Trophoblast cell (in vitro differentiated cells and primary cell): ENCODE data around the gene ISL2.

Experiments
- DNase-seq, 2 donors: peaks; one replicate each; pipeline ENCODE4 v3.0.0-alpha.2; 2016
- H2AFZ ChIP-seq: 2 replicates; pipeline ENCODE4 v1.6.1; 2013; ENCODE audit warnings: low read length, moderate library complexity, mild to moderate bottlenecking; ENCODE audit not compliant: insufficient read depth, poor library complexity
- H2AK5ac ChIP-seq: 2 replicates; pipeline ENCODE4 v1.6.1; 2013; ENCODE audit warnings: mild to moderate bottlenecking, low read length
- H2BK120ac ChIP-seq: 2 replicates; pipeline ENCODE4 v1.6.1; 2013; ENCODE audit warnings: low read length, mild to moderate bottlenecking, moderate library complexity; ENCODE audit not compliant: insufficient read depth, poor library complexity
- H2BK12ac ChIP-seq: 2 replicates; pipeline ENCODE4 v1.6.1; 2013; ENCODE audit warnings: mild to moderate bottlenecking, low read length, moderate library complexity
- H2BK5ac ChIP-seq: 2 replicates; pipeline ENCODE4 v1.6.1; 2013; ENCODE audit warnings: low read length, low read depth, moderate library complexity, mild to moderate bottlenecking; ENCODE audit not compliant: poor library complexity
- H3K14ac ChIP-seq: 2 replicates; pipeline ENCODE4 v1.6.1; 2013; ENCODE audit warnings: mild to moderate bottlenecking, low read length
- H3K18ac ChIP-seq: 2 replicates; pipeline ENCODE4 v1.6.1; 2013; ENCODE audit warnings: mild to moderate bottlenecking, low read length
- H3K23ac ChIP-seq: 2 replicates; pipeline ENCODE4 v1.6.1; 2013; ENCODE audit warnings: low read length
- H3K27ac ChIP-seq: 2 replicates; pipeline ENCODE4 v1.5.1; 2013; ENCODE audit warnings: low read depth, mild to moderate bottlenecking, inconsistent platforms, low read length, moderate library complexity
- H3K27me3 ChIP-seq: 2 replicates; pipeline ENCODE4 v1.6.1; 2013; ENCODE audit warnings: inconsistent platforms, mild to moderate bottlenecking, low read length, moderate library complexity; ENCODE audit not compliant: insufficient read depth
- H3K36me3 ChIP-seq, 2 experiments: 1 replicate in 1 of 2; 2 replicates in 1 of 2; pipeline ENCODE4 v1.6.1; 2013; ENCODE audit warnings: low read length in 2 of 2, mild to moderate bottlenecking in 2 of 2, moderate library complexity in 1 of 2; ENCODE audit not compliant: insufficient read depth in 2 of 2, control insufficient read depth in 1 of 2
- H3K4ac ChIP-seq: 2 replicates; pipeline ENCODE4 v1.6.1; 2013; ENCODE audit warnings: low read depth, mild to moderate bottlenecking, low read length, moderate library complexity
- H3K4me1 ChIP-seq, 2 experiments: 1 replicate in 1 of 2; 2 replicates in 1 of 2; pipeline ENCODE4 v1.6.1; 2013; ENCODE audit warnings: low read length in 2 of 2, mild to moderate bottlenecking in 2 of 2, moderate library complexity in 1 of 2; ENCODE audit not compliant: insufficient read depth in 2 of 2, control insufficient read depth in 1 of 2
- H3K4me2 ChIP-seq: 2 replicates; pipeline ENCODE4 v1.6.1; 2013; ENCODE audit warnings: inconsistent platforms, mild to moderate bottlenecking, low read length, moderate library complexity
- H3K4me3 ChIP-seq: 2 replicates; pipeline ENCODE4 v1.5.1; 2013; ENCODE audit warnings: mild to moderate bottlenecking, low read depth, low read length, inconsistent platforms
- H3K79me1 ChIP-seq: one replicate; pipeline ENCODE4 v1.6.1; 2013; ENCODE audit warnings: low read length
- H3K79me2 ChIP-seq: 2 replicates; pipeline ENCODE4 v1.6.1; 2013; ENCODE audit warnings: low read length, mild to moderate bottlenecking; ENCODE audit not compliant: control insufficient read depth, insufficient read depth, poor library complexity
- H3K9ac ChIP-seq: 2 replicates; pipeline ENCODE4 v1.6.1; 2013; ENCODE audit warnings: mild to moderate bottlenecking, low read length
- H3K9me3 ChIP-seq: 2 replicates; pipeline ENCODE4 v1.6.1; 2013; ENCODE audit warnings: low read depth, mild to moderate bottlenecking, control low read depth, inconsistent platforms, low read length; ENCODE audit not compliant: insufficient read depth
- H4K12ac ChIP-seq: 2 replicates; pipeline ENCODE4 v1.6.1; 2013; ENCODE audit warnings: low read depth, mild to moderate bottlenecking, low read length, moderate library complexity
- H4K8ac ChIP-seq: 2 replicates; pipeline ENCODE4 v1.6.1; 2013; ENCODE audit warnings: low read depth, mild to moderate bottlenecking, low read length, moderate library complexity
- H4K91ac ChIP-seq: one replicate; pipeline ENCODE4 v1.6.1; 2013; ENCODE audit warnings: low read depth, mild to moderate bottlenecking, low read length, moderate library complexity
- WGBS: extraction: QIAGEN DNeasy Blood & Tissue Kit; methylation state at CpG from one replicate; pipeline ENCODE4 v1.1.7; 2013; ENCODE audit warnings: missing lambda C conversion rate; ENCODE audit not compliant: insufficient read length, insufficient coverage; ENCODE audit errors: extremely low coverage; 5-methylcytosine and 5-hydroxymethylcytosine counted together

The ISL2 gene

GRCh38 chr15:76363251-76363650 lies 26.7 kb downstream of the ISL2 start:
- no peaks in the 10 kb centered on the region for H3K27me3 ChIP-seq
- H3K9ac ChIP-seq = no peak overlapping the region
- peaks cover 4% of the 10 kb centered on the region in 2 experiments for H3K4me1 ChIP-seq
- no peak overlapping the region for H3K23ac ChIP-seq
- no peak overlapping the region for H3K4me2 ChIP-seq
- no peak overlapping the region for H2AK5ac ChIP-seq
- no peaks in the 10 kb centered on the region for H3K79me1 ChIP-seq
- no peak overlapping the region for H4K91ac ChIP-seq
- H4K12ac ChIP-seq = no peak overlapping the region
- no peak overlapping the region for H2BK120ac ChIP-seq
- WGBS = no CpG with 5 or more reads among the region's 2 CpGs
- H2BK5ac ChIP-seq = no peak overlapping the region
- no peak overlapping the region for H2AFZ ChIP-seq
- DNase-seq = no peak
- H2BK12ac ChIP-seq = no peak overlapping the region
- no peaks in the 10 kb centered on the region for H3K79me2 ChIP-seq
- peak overlapping the region; percentile 51 for H3K4me3 ChIP-seq
- no peak overlapping the region for H3K4ac ChIP-seq
- H3K14ac ChIP-seq = no peak overlapping the region
- peaks cover 2% of the 10 kb centered on the region for H3K9me3 ChIP-seq
- no peak overlapping the region for H3K27ac ChIP-seq
- H4K8ac ChIP-seq = no peak overlapping the region
- no peak overlapping the region for H3K18ac ChIP-seq
- H3K36me3 ChIP-seq = no peaks in the 10 kb centered on the region

DNA sequence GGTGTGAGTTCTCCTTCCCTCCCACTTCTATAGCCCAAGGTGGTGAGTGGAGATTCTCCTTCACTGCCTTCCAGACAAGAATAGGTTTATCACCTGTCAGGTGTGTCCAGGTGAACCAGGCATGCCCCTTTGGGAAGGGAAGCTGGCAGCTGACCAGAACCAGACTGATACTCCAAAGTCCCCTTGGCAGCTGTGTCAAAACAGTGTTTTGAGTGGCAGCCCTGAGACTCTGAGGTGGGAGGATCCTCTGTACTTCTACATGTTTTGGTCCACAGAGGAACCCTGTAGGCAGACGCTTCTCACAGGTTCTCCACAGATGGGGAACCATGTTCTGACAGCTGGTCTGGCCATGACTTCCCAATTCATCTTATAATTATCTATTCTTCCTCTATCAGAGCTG lies 30.1 kb downstream of the ISL2 start:
- WGBS = no CpG with 5 or more reads among the region's 1 CpG
- H3K4ac ChIP-seq = no peak overlapping the region
- H2BK5ac ChIP-seq = no peak overlapping the region
- no peaks in the 10 kb centered on the region for H3K27me3 ChIP-seq
- peaks cover 2% of the 10 kb centered on the region for H3K9me3 ChIP-seq
- H3K79me1 ChIP-seq = no peaks in the 10 kb centered on the region
- H4K12ac ChIP-seq = no peak overlapping the region
- no peak overlapping the region for H3K27ac ChIP-seq
- DNase-seq = no peak
- H3K79me2 ChIP-seq = no peaks in the 10 kb centered on the region
- no peak overlapping the region for H2BK12ac ChIP-seq
- H4K8ac ChIP-seq = no peak overlapping the region
- H3K4me3 ChIP-seq = no peak overlapping the region
- H2AFZ ChIP-seq = no peak overlapping the region
- H2BK120ac ChIP-seq = no peak overlapping the region
- H2AK5ac ChIP-seq = no peak overlapping the region
- H4K91ac ChIP-seq = no peak overlapping the region
- H3K4me2 ChIP-seq = no peak overlapping the region
- H3K9ac ChIP-seq = no peak overlapping the region
- H3K4me1 ChIP-seq = peaks cover 6 to 7% of the 10 kb centered on the region in 2 experiments
- H3K23ac ChIP-seq = no peak overlapping the region
- no peak overlapping the region for H3K18ac ChIP-seq
- H3K36me3 ChIP-seq = no peaks in the 10 kb centered on the region
- H3K14ac ChIP-seq = no peak overlapping the region

- Histone ChIP-seq H4K8ac (no peak overlapping the region), H2AFZ (no peak overlapping the region), H3K23ac (no peak overlapping the region), H3K4ac (no peak overlapping the region), H2BK120ac (no peak overlapping the region), H3K9me3 (peaks cover 2% of the 10 kb centered on the region), H3K18ac (no peak overlapping the region), H3K4me3 (no peak overlapping the region), H2BK12ac (no peak overlapping the region), H3K4me2 (no peak overlapping the region), H2BK5ac (no peak overlapping the region), H3K36me3 (no peaks in the 10 kb centered on the region), H4K12ac (no peak overlapping the region), H3K14ac (no peak overlapping the region), H3K79me2 (no peaks in the 10 kb centered on the region), H3K9ac (no peak overlapping the region), H3K27me3 (no peaks in the 10 kb centered on the region), H4K91ac (no peak overlapping the region), H3K4me1 (peaks cover 7 to 8% of the 10 kb centered on the region in 2 experiments), H3K27ac (no peak overlapping the region), H3K79me1 (no peaks in the 10 kb centered on the region), H2AK5ac (no peak overlapping the region)
- WGBS = no CpG with 5 or more reads among the region's 11 CpGs
- DNase-seq = peak; percentile 32 to 62
Observed at GRCh38 chr15:76368122-76368621, 31.6 kb downstream of the ISL2 start.

DNA sequence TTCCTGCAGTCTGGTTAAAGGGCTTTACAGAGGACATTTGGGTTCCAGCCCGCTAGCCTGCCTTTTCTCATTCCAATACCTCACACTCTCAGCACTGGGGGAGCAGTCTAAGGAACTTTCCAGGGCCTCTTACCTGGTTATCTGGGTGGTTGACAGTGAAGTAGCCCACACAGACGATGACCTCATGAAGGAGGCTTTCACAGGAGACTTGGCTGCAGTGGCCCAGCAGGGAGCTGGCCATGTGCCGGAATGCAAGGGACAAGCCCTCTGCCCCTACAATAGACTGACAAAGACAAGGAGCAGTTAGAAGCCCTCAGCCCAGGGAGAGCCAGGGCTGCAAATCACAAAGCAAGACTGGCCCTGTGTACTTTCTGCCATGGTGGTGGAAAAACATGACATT lies 39.5 kb downstream of the ISL2 start:
- Histone ChIP-seq H3K4me2 (no peak overlapping the region), H2BK5ac (no peak overlapping the region), H3K14ac (peak overlapping the region; percentile 77), H3K9me3 (no peaks in the 10 kb centered on the region), H3K27ac (peak overlapping the region; percentile 32), H4K91ac (peak overlapping the region; percentile 47), H3K36me3 (no peaks in the 10 kb centered on the region), H3K79me2 (no peaks in the 10 kb centered on the region), H3K27me3 (no peaks in the 10 kb centered on the region), H2BK120ac (no peak overlapping the region), H2AFZ (no peak overlapping the region), H3K4ac (no peak overlapping the region), H3K79me1 (peaks cover 1% of the 10 kb centered on the region), H2AK5ac (no peak overlapping the region), H4K8ac (peak overlapping the region; percentile 65), H2BK12ac (peak overlapping the region; percentile 64), H3K9ac (no peak overlapping the region), H3K23ac (no peak overlapping the region), H3K18ac (peak overlapping the region; percentile 59), H3K4me3 (no peak overlapping the region), H4K12ac (peak overlapping the region; percentile 30), H3K4me1 (peaks cover 8 to 13% of the 10 kb centered on the region in 2 experiments)
- no CpG with 5 or more reads among the region's 3 CpGs for WGBS
- DNase-seq = peak; percentile 83
